Neuronal stem cell (in vitro differentiated cells): ENCODE data around the gene SAV1.

ENCODE experiments used
- DNase-seq: peaks from one replicate; pipeline ENCODE4 v3.0.0-alpha.2; 2013; ENCODE audit warnings: low spot score
- H2AFZ ChIP-seq: one replicate; pipeline ENCODE4 v1.6.1; 2013; ENCODE audit warnings: mild to moderate bottlenecking, low read length, inconsistent platforms
- H2AK5ac ChIP-seq: 2 replicates; pipeline ENCODE4 v1.6.1; 2013; ENCODE audit warnings: low read depth, mild to moderate bottlenecking, inconsistent platforms, low read length, moderate library complexity, mixed read lengths
- H2BK120ac ChIP-seq: 2 replicates; pipeline ENCODE4 v1.6.1; 2013; ENCODE audit warnings: low read depth, mild to moderate bottlenecking, inconsistent platforms, low read length, moderate library complexity, mixed read lengths
- H2BK12ac ChIP-seq: one replicate; pipeline ENCODE4 v1.6.1; 2013; ENCODE audit warnings: low read length, inconsistent platforms
- H2BK15ac ChIP-seq: 2 replicates; pipeline ENCODE4 v1.6.1; 2013; ENCODE audit warnings: mild to moderate bottlenecking, low read length, inconsistent platforms, mixed read lengths
- H2BK5ac ChIP-seq: one replicate; pipeline ENCODE4 v1.6.1; 2013; ENCODE audit warnings: inconsistent platforms, mild to moderate bottlenecking, low read length, moderate library complexity
- H3K14ac ChIP-seq: one replicate; pipeline ENCODE4 v1.6.1; 2013; ENCODE audit warnings: low read length, inconsistent platforms
- H3K18ac ChIP-seq: 2 replicates; pipeline ENCODE4 v1.6.1; 2013; ENCODE audit warnings: low read length, inconsistent platforms
- H3K23ac ChIP-seq: 2 replicates; pipeline ENCODE4 v1.6.1; 2013; ENCODE audit warnings: low read depth, mild to moderate bottlenecking, mixed read lengths, low read length, inconsistent platforms; ENCODE audit not compliant: poor library complexity
- H3K27ac ChIP-seq: replicated peaks from 3 replicates; pipeline ENCODE4 v1.5.1; 2013; ENCODE audit warnings: low read length, inconsistent platforms
- H3K27me3 ChIP-seq, 3 experiments: 2 replicates each; pipeline ENCODE4 v1.6.1; 2013; ENCODE audit warnings: low read length in 3 of 3, mild to moderate bottlenecking in 2 of 3, inconsistent platforms in 1 of 3, low read depth in 1 of 3, mixed read lengths in 1 of 3, moderate library complexity in 1 of 3; ENCODE audit not compliant: control insufficient read depth in 3 of 3, insufficient read depth in 3 of 3
- H3K36me3 ChIP-seq, 2 donors: replicated peaks in 1 of 2; 2 replicates each; pipeline ENCODE4 v1.6.1; 2013; ENCODE audit warnings: low read length in 2 of 2; ENCODE audit not compliant: control insufficient read depth in 2 of 2, insufficient read depth in 2 of 2
- H3K4ac ChIP-seq: 2 replicates; pipeline ENCODE4 v1.6.1; 2013; ENCODE audit warnings: inconsistent platforms, mild to moderate bottlenecking, low read length, moderate library complexity
- H3K4me1 ChIP-seq, 2 donors: 1 replicate in 1 of 2; 2 replicates in 1 of 2; pipeline ENCODE4 v1.6.1; 2013; ENCODE audit warnings: low read length in 2 of 2, low read depth in 1 of 2; ENCODE audit not compliant: control insufficient read depth in 2 of 2, insufficient read depth in 1 of 2
- H3K4me2 ChIP-seq: one replicate; pipeline ENCODE4 v1.6.1; 2013; ENCODE audit warnings: mild to moderate bottlenecking, low read length, inconsistent platforms; ENCODE audit not compliant: insufficient read depth, poor library complexity, severe bottlenecking
- H3K4me3 ChIP-seq, 2 donors: 2 replicates each; pipeline ENCODE4 v1.5.1; 2013; ENCODE audit warnings: low read length in 2 of 2, mild to moderate bottlenecking in 2 of 2, inconsistent platforms in 1 of 2, moderate library complexity in 1 of 2
- H3K79me1 ChIP-seq: one replicate; pipeline ENCODE4 v1.6.1; 2013; ENCODE audit warnings: low read depth, mild to moderate bottlenecking, inconsistent platforms, low read length, moderate library complexity
- H3K9ac ChIP-seq: one replicate; pipeline ENCODE4 v1.6.1; 2013; ENCODE audit warnings: mild to moderate bottlenecking, low read depth, low read length, inconsistent platforms; ENCODE audit not compliant: poor library complexity
- H3K9me3 ChIP-seq, 2 donors: replicated peaks in 1 of 2; 2 replicates each; pipeline versions ENCODE3 to v1.6.1; 2013; ENCODE audit warnings: low read length in 2 of 2, mild to moderate bottlenecking in 2 of 2, inconsistent platforms in 1 of 2, low read depth in 1 of 2, mixed read lengths in 1 of 2, moderate library complexity in 1 of 2; ENCODE audit not compliant: control insufficient read depth in 2 of 2, insufficient read depth in 1 of 2
- H4K8ac ChIP-seq: one replicate; pipeline ENCODE4 v1.6.1; 2013; ENCODE audit warnings: low read depth, mild to moderate bottlenecking, inconsistent platforms, low read length, moderate library complexity
- H4K91ac ChIP-seq: one replicate; pipeline ENCODE4 v1.6.1; 2013; ENCODE audit warnings: low read length, low read depth, mild to moderate bottlenecking, inconsistent platforms; ENCODE audit not compliant: poor library complexity
- WGBS, 2 donors: extraction: QIAGEN DNeasy Blood & Tissue Kit; methylation state at CpG; one replicate each; pipeline ENCODE4 v1.1.7; 2013; ENCODE audit warnings: missing lambda C conversion rate in 2 of 2, mixed read lengths in 1 of 2; ENCODE audit not compliant: insufficient read length in 2 of 2, insufficient replicate concordance in 1 of 2; ENCODE audit errors: extremely low coverage in 2 of 2; 5-methylcytosine and 5-hydroxymethylcytosine counted together

SAV1 gene

DNA sequence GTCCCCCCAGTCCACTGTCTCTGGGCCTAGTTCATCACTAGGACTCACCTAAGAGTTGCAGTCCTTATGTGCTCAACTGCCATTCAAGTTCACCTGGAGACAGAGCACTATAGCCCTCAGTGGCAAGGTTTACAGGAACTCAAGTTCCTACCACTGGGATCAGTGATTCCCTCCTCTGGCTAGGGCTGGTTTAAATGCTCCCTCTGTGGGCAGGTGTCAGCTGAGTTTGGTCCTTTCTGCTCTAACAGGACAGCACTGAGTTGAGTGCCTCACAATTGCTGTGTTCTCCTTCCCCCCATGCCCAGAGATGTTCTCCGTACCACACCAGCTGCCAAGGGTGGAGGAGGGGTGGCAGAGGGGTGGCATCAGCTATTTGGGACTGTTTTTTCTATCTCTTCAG is 20.8 kb upstream of the SAV1 start:
- no peak overlapping the region for H3K14ac ChIP-seq
- H3K79me1 ChIP-seq = peaks cover 1% of the 10 kb centered on the region

DNA sequence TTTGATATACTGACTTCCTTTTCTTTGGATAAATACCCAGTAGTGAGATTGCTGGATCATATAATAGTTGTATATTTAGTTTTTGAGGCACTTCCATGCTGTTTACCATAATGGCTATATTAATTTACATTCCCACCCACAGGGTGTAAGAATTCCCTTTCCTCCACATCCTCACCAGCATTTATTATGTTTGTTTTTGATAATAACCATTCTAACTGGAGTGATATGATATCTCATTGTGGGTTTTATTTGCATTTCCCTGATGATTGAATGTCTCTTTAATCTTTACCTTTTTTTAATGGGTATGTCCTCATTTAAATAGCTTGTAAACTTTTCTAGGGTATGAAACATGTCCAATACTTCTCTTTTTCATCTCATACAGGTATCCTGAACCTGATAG is 11.6 kb upstream of the SAV1 start:
- H2BK5ac ChIP-seq = no peak overlapping the region
- H2BK12ac ChIP-seq = no peak overlapping the region
- no peaks in the 10 kb centered on the region for H3K9me3 ChIP-seq
- H3K9ac ChIP-seq = no peak overlapping the region
- no peak overlapping the region for H3K4me3 ChIP-seq
- no peak overlapping the region for H2BK120ac ChIP-seq
- H3K4me1 ChIP-seq = peaks cover 0 to 3% of the 10 kb centered on the region in 2 donors
- no peak overlapping the region for H3K27ac ChIP-seq
- H3K27me3 ChIP-seq = no peaks in the 10 kb centered on the region
- H3K18ac ChIP-seq = no peak overlapping the region
- DNase-seq = no peak
- H3K79me1 ChIP-seq = no peaks in the 10 kb centered on the region
- no peak overlapping the region for H4K91ac ChIP-seq
- H2AFZ ChIP-seq = no peak overlapping the region
- no peak overlapping the region for H3K4ac ChIP-seq
- no peak overlapping the region for H2BK15ac ChIP-seq
- H3K4me2 ChIP-seq = no peak overlapping the region
- H4K8ac ChIP-seq = no peak overlapping the region
- no peak overlapping the region for H3K23ac ChIP-seq
- H2AK5ac ChIP-seq = no peak overlapping the region
- no peaks in the 10 kb centered on the region for H3K36me3 ChIP-seq
- H3K14ac ChIP-seq = no peak overlapping the region

More for the DNA sequence above, 20.8 kb upstream of the SAV1 start:
- Histone ChIP-seq H2AK5ac (peak overlapping the region; percentile 35), H2BK5ac (no peak overlapping the region), H3K4me1 (no peaks in the 10 kb centered on the region), H3K27ac (no peak overlapping the region), H3K4me3 (no peak overlapping the region), H2BK15ac (no peak overlapping the region), H2BK120ac (no peak overlapping the region), H2AFZ (no peak overlapping the region), H3K18ac (no peak overlapping the region), H3K27me3 (no peaks in the 10 kb centered on the region), H2BK12ac (no peak overlapping the region), H4K91ac (no peak overlapping the region), H3K36me3 (no peaks in the 10 kb centered on the region), H3K9me3 (peaks cover 4% of the 10 kb centered on the region in 2 donors), H3K4me2 (no peak overlapping the region), H3K4ac (no peak overlapping the region), H4K8ac (no peak overlapping the region), H3K9ac (no peak overlapping the region), H3K23ac (no peak overlapping the region)
- DNase-seq = no peak
- WGBS, 2 donors = no CpG with 5 or more reads among the region's 1 CpG

DNA sequence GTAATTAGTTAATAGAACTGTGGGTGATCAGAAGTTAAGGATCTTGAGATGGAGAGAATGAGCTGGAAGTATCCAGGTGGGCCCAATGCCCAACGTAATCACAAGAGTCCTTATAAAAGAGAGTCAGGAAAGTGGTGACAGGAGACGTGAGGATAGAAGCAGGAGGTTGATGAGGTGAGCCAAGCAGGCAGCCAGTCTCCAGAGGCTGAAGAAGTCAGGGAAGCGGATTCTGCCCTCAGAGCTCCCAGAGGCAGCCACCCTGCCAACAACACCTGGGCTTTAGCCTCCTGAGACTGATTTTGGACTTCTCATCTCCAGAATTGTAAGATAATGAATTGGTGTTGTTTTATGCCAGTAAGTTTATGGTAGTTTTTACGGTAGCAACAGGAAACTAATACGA is 10.1 kb upstream of the SAV1 start:
- no peak overlapping the region for H3K4me2 ChIP-seq
- H3K4me1 ChIP-seq = peaks cover 0 to 3% of the 10 kb centered on the region in 2 donors
- no peak overlapping the region for H4K91ac ChIP-seq
- H3K14ac ChIP-seq = no peak overlapping the region
- no peaks in the 10 kb centered on the region for H3K79me1 ChIP-seq
- H3K36me3 ChIP-seq = no peaks in the 10 kb centered on the region
- H2BK120ac ChIP-seq = no peak overlapping the region
- H3K9ac ChIP-seq = no peak overlapping the region
- H2BK12ac ChIP-seq = no peak overlapping the region
- H3K23ac ChIP-seq = no peak overlapping the region
- H3K9me3 ChIP-seq = no peaks in the 10 kb centered on the region
- H2AK5ac ChIP-seq = no peak overlapping the region
- no peak overlapping the region for H3K4me3 ChIP-seq
- H3K4ac ChIP-seq = no peak overlapping the region
- DNase-seq = no peak
- H2BK5ac ChIP-seq = no peak overlapping the region
- WGBS, 2 donors = no CpG with 5 or more reads among the region's 5 CpGs
- H2BK15ac ChIP-seq = no peak overlapping the region
- H3K18ac ChIP-seq = no peak overlapping the region
- no peaks in the 10 kb centered on the region for H3K27me3 ChIP-seq
- H2AFZ ChIP-seq = no peak overlapping the region
- no peak overlapping the region for H3K27ac ChIP-seq
- no peak overlapping the region for H4K8ac ChIP-seq

DNA sequence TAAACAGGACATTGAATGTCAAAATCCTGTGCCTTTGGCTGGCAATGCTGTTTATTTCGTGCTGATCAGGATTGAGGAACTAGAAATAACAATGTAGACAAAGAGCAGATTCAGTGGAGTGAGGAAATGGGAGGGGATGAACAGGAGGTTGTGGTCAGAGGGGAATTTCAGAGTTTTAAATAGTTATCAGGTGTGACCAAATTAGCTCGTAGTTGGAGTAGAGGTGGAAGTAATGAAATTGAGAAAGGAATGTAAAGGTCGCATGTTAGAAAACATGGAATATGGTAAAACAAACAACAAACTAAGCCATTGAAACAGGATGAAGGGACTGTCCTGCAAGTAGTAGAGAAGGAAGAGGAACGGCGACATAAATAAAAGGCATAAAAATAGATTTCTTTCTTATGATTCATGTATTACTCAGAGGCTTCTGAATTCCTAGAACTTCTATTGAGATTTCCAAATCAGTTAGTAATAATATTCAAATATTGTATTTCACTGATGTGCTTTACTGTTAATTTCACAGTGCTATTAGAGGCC is 9.5 kb upstream of the SAV1 start:
- Histone ChIP-seq H3K79me1 (no peaks in the 10 kb centered on the region), H3K4me1 (peaks cover 0 to 3% of the 10 kb centered on the region in 2 donors), H3K36me3 (no peaks in the 10 kb centered on the region), H4K91ac (no peak overlapping the region), H3K14ac (no peak overlapping the region), H4K8ac (no peak overlapping the region), H2AFZ (peak overlapping the region; percentile 19), H3K4me2 (no peak overlapping the region), H3K27me3 (no peaks in the 10 kb centered on the region), H2BK12ac (no peak overlapping the region), H2BK120ac (no peak overlapping the region), H3K27ac (no peak overlapping the region), H3K9ac (no peak overlapping the region), H3K4ac (no peak overlapping the region), H2AK5ac (no peak overlapping the region), H3K23ac (no peak overlapping the region), H2BK5ac (no peak overlapping the region), H2BK15ac (no peak overlapping the region), H3K18ac (no peak overlapping the region), H3K9me3 (no peaks in the 10 kb centered on the region), H3K4me3 (no peak overlapping the region)
- WGBS, 2 donors = 100% methylated on average over 2 of the region's 5 CpGs; no CpG with 5 or more reads in 1 of the 2 donors
- DNase-seq = no peak
